ENCODE measurements around the gene METTL3. TPM values are rescaled to one million over a fixed set of nuclear protein-coding genes. Genes with fewer than 3 reads are reported as not detected.
A peak's percentile ranks its signal among the peaks of the same experiment; 100 is the strongest.

The METTL3 gene
- total and polyA plus RNA-seq, 2 of the 13 experiments (the other 11 are each of a cell fraction or from before 2014, with no cell fraction given) = 123 to 130 TPM

GRCh38 chr14:21455912-21456667 is 55.0 kb downstream of the METTL3 start, which contains the start of gene CHD8 (continued):
- TF ChIP-seq FUBP1 (CRISPR knock-in tag; IDR thresholded peaks at IDR 0.05; ENCODE audit: borderline replicate concordance) = no peak
- no peak for TF ChIP-seq MYNN (CRISPR knock-in tag; IDR thresholded peaks at IDR 0.05; ENCODE audit: low read depth)
- no peak; the same call in 1 of the 2 replicates for TF ChIP-seq MAF1 (CRISPR knock-in tag; IDR thresholded peaks at IDR 0.05; ENCODE audit: borderline replicate concordance)
- TF ChIP-seq CHD2 (IDR thresholded peaks at IDR 0.05; ENCODE audit: low read depth, low read length) = peak; percentile 57; the same call in 1 of the 2 replicates
- TF ChIP-seq MYPOP (CRISPR knock-in tag; IDR thresholded peaks at IDR 0.05) = peak; percentile 91
- TF ChIP-seq USF2 (IDR thresholded peaks at IDR 0.05; ENCODE audit: low read depth, low read length) = no peak; the same call in 1 of the 2 replicates
- peak; percentile 16; the same call in 1 of the 2 replicates for TF ChIP-seq USF2 (CRISPR knock-in tag; IDR thresholded peaks at IDR 0.05; ENCODE audit: borderline replicate concordance)
- peak; percentile 62; the same call in 1 of the 2 replicates for TF ChIP-seq POLR2AphosphoS2 (IDR thresholded peaks at IDR 0.05; ENCODE audit: low read depth, low read length)
- 0 out of 2 replicates have a peak, but pooled peaks have one; percentile 22 for TF ChIP-seq JUND (CRISPR knock-in tag; IDR thresholded peaks at IDR 0.05)
- no peak for TF ChIP-seq ZFP41 (CRISPR knock-in tag; IDR thresholded peaks at IDR 0.05; ENCODE audit: borderline replicate concordance)
- no peak for TF ChIP-seq DBP (CRISPR knock-in tag; IDR thresholded peaks at IDR 0.05; ENCODE audit: not compliant biosample characterization)
- TF ChIP-seq MBD4 (IDR thresholded peaks at IDR 0.05; ENCODE audit: borderline replicate concordance, low read length) = no peak
- no peak for TF ChIP-seq ZBED4 (CRISPR knock-in tag; IDR thresholded peaks at IDR 0.05; ENCODE audit: borderline replicate concordance)
- peak; percentile 41; the same call in 1 of the 2 replicates for TF ChIP-seq SMC3 (IDR thresholded peaks at IDR 0.05; ENCODE audit: low read length)
- TF ChIP-seq ZNF256 (CRISPR knock-in tag; conservative IDR thresholded peaks at IDR 0.05) = peak; percentile 18; the same call in 1 of the 2 replicates
- TF ChIP-seq HOXA9 (CRISPR knock-in tag; IDR thresholded peaks at IDR 0.05; ENCODE audit: borderline replicate concordance) = no peak
- no peak; the same call in 1 of the 2 replicates for TF ChIP-seq ZNF460 (CRISPR knock-in tag; IDR thresholded peaks at IDR 0.05; ENCODE audit: borderline replicate concordance)
- TF ChIP-seq SP4 (CRISPR knock-in tag; IDR thresholded peaks at IDR 0.05) = peak; percentile 100
